Measurements from ENCODE around the gene ANKRD33B.

The ANKRD33B gene

DNA sequence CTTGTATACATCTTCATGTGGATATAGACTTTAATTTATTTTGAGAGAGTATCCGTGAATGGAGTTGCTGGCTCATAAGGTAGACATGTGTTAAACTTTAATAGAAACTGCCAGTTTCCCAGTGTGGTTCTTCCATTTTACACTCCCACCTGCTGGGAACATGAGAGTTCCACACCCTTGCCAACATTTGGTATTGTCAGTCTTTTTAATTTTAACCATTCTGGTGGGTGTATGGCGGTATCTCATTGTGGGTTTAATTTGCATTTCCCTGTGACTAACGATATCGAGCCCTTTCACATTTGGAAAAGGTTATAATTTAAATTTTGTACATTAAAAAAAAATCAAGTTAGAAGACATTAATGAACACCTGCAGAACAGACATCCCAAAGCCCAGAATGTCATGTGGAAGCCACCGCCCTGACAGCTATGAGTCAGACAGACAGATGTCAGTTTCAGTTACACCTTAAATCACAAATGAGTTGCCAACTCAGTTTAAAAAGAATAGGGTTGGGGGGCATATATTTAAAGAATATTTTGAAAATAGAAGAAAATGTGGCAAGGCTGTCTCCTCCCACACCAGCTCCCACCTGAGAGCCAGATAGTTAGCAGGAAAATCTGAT, 36.9 kb downstream of the ANKRD33B start:
- Histone ChIP-seq H3K27me3 (replicated peaks; ENCODE audit: insufficient read depth, low read length) (no peaks in the 10 kb centered on the region), H3K4me1 (ENCODE audit: low read length) (peaks cover 23% of the 10 kb centered on the region), H3F3A (ENCODE audit: insufficient read depth, low read length) (peaks cover 25% of the 10 kb centered on the region), H4K20me1 (ENCODE audit: insufficient read depth, low read length) (no peaks in the 10 kb centered on the region), H3K36me3 (replicated peaks; ENCODE audit: insufficient read depth, low read length) (no peaks in the 10 kb centered on the region), H3K9me2 (replicated peaks; ENCODE audit: insufficient read depth, low read length) (no peaks in the 10 kb centered on the region), H3K4me3 (ENCODE audit: low read length) (peak overlapping the region; percentile 31; the same call in 1 of the 2 replicates), H3K9me3 (replicated peaks; ENCODE audit: insufficient read depth, low read length) (no peaks in the 10 kb centered on the region), H3K27ac (ENCODE audit: low read length) (peak overlapping the region; percentile 81), H3K9ac (ENCODE audit: low read length) (peak overlapping the region; percentile 39), H3K4me2 (ENCODE audit: low read depth, low read length) (peak overlapping the region; percentile 77), H2AFZ (ENCODE audit: low read length) (peak overlapping the region; percentile 56), H3K79me2 (ENCODE audit: low read length) (peaks cover 40% of the 10 kb centered on the region)
- TF ChIP-seq CTCF (IDR thresholded peaks at IDR 0.05; ENCODE audit: low read length) (0 out of 2 replicates have a peak, but pooled peaks have one; percentile 7), EZH2phosphoT487 (IDR thresholded peaks at IDR 0.05; ENCODE audit: low read length) (no peak), EZH2 (optimal IDR thresholded peaks at IDR 0.05; ENCODE audit: low read depth, low read length) (no peak)
- peak; percentile 69 for DNase-seq

DNA sequence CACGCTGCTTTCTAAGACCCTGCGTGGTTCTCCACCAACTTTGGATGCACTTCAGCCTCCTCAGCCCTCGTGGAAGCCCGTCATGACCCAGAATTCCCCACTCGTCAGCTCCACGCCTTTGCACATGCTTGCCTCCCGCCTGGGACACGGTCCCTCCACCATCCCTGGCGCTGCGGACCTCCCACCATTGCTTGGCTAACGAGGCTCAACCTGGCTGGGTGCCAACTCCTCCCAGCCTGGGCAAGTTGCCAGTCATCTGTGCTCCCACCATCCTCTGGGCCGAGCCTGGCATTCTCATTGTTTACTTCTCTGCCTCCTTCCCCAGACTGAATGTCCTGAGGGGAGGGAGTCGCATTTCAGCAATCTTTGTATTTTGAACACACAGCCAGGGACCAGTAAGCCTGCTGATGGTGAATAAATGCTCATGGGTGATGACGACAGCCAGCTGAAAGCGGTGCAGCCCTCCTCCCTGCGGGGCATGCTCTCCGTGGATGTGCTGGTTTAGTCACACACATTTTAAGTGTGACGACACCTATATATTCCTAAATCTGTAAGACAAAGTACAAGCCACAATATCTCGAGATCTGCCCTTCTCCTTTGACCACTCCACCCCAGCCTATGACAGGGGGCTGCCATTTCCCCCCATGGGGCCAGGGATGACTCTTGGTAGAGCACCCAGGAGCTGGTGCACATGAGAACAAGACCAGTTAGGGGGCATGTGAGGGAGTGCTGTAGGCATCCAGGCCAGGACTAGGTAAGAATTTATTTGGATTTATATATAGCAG, 37.6 kb downstream of the ANKRD33B start:
- no peak for TF ChIP-seq EZH2phosphoT487 (IDR thresholded peaks at IDR 0.05; ENCODE audit: low read length)
- no peaks in the 10 kb centered on the region for H3K9me2 ChIP-seq (replicated peaks; ENCODE audit: insufficient read depth, low read length)
- peak overlapping the region; percentile 31; the same call in 1 of the 2 replicates for H3K4me3 ChIP-seq (ENCODE audit: low read length)
- peak overlapping the region; percentile 77 for H3K4me2 ChIP-seq (ENCODE audit: low read depth, low read length)
- H3K4me1 ChIP-seq (ENCODE audit: low read length), result peaks cover 26% of the 10 kb centered on the region
- H3K9me3 ChIP-seq (replicated peaks; ENCODE audit: insufficient read depth, low read length), result no peaks in the 10 kb centered on the region
- peak overlapping the region; percentile 56 for H2AFZ ChIP-seq (ENCODE audit: low read length)
- peak overlapping the region; percentile 81 for H3K27ac ChIP-seq (ENCODE audit: low read length)
- peaks cover 38% of the 10 kb centered on the region for H3K79me2 ChIP-seq (ENCODE audit: low read length)
- no peaks in the 10 kb centered on the region for H4K20me1 ChIP-seq (ENCODE audit: insufficient read depth, low read length)
- DNase-seq, result peak; percentile 59
- H3F3A ChIP-seq (ENCODE audit: insufficient read depth, low read length), result peaks cover 25% of the 10 kb centered on the region
- H3K27me3 ChIP-seq (replicated peaks; ENCODE audit: insufficient read depth, low read length), result no peaks in the 10 kb centered on the region
- peak overlapping the region; percentile 39 for H3K9ac ChIP-seq (ENCODE audit: low read length)
- no peaks in the 10 kb centered on the region for H3K36me3 ChIP-seq (replicated peaks; ENCODE audit: insufficient read depth, low read length)

DNA sequence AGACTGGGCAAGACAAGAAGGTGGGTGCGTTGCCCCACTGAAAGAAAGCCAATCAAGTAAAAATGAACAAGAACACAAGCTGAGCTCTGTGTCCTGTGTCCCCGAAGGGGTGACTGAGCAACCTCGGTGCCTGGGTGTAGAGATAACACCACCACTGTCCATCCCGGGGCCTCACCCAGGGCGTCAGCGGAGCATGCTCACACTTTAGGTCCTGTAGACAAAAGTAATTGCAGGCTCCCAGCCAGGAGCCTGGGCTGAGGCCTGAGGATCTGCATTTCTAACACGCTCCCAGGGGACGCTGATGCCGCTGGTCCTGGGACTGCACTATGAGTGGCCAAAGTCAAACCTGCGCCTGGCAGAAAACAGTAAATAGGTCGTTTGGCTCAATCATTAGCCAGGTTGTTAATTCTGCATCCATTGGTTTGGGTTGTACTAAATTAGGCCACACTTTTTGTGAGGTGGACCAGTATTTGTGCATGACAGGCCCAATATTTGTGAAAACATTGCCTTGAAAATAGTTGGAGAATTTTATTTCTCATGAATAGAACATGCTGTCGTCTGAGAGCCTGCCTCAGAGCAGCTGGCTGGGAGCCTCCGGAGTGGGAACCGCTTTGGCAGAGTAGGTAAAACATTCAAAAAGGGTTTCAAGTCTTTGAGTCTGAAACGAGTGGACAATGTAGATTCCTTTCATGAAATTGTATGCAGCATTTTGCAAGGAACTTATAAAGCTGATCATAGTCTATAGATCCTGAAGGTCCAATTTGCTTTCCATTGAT, 38.3 kb downstream of the ANKRD33B start:
- Histone ChIP-seq H3K9ac (ENCODE audit: low read length) (no peak overlapping the region), H3K4me3 (ENCODE audit: low read length) (no peak overlapping the region), H2AFZ (ENCODE audit: low read length) (no peak overlapping the region), H3F3A (ENCODE audit: insufficient read depth, low read length) (peaks cover 28% of the 10 kb centered on the region), H3K4me2 (ENCODE audit: low read depth, low read length) (no peak overlapping the region), H3K27ac (ENCODE audit: low read length) (no peak overlapping the region; the same call in 1 of the 2 replicates), H3K9me3 (replicated peaks; ENCODE audit: insufficient read depth, low read length) (no peaks in the 10 kb centered on the region), H3K36me3 (replicated peaks; ENCODE audit: insufficient read depth, low read length) (no peaks in the 10 kb centered on the region), H4K20me1 (ENCODE audit: insufficient read depth, low read length) (no peaks in the 10 kb centered on the region), H3K27me3 (replicated peaks; ENCODE audit: insufficient read depth, low read length) (no peaks in the 10 kb centered on the region), H3K9me2 (replicated peaks; ENCODE audit: insufficient read depth, low read length) (no peaks in the 10 kb centered on the region), H3K79me2 (ENCODE audit: low read length) (peaks cover 38% of the 10 kb centered on the region), H3K4me1 (ENCODE audit: low read length) (peaks cover 26% of the 10 kb centered on the region)
- TF ChIP-seq EZH2 (optimal IDR thresholded peaks at IDR 0.05; ENCODE audit: low read depth, low read length), result no peak
- no peak for TF ChIP-seq EZH2phosphoT487 (IDR thresholded peaks at IDR 0.05; ENCODE audit: low read length)
- TF ChIP-seq CTCF (IDR thresholded peaks at IDR 0.05; ENCODE audit: low read length), result no peak
- no peak for DNase-seq

Measured in MM.1S (cell line).